NOMO-1 (cell line): ENCODE results near the gene LYRM1.
"Not testable (repeated sequence)": the region's sequence is repeated elsewhere in the genome, so short reads cannot be mapped to it uniquely, and the experiment has no call there.

Experiments used
- DNase-seq, 2 experiments: peaks; one replicate each; lab custom pipeline; 2025; ENCODE audit not compliant: unreplicated experiment in 2 of 2; lab: John Stamatoyannopoulos, UW

LYRM1 gene

GRCh38 chr16:20900299-20901067 lies at the start of gene LYRM1, which contains the start of gene DCUN1D3:
Gene LYRM1 (plus strand): TSS chr16:20900771. CDS start chr16:20915556, 14,785 bp downstream.
Gene DCUN1D3 (minus strand): TSS chr16:20900358. CDS start chr16:20862538, 37,820 bp downstream.
- DNase-seq = peak; percentile 91 to 94

- no peak for DNase-seq
Measured at GRCh38 chr16:20850981-20851380, 49.6 kb upstream of the LYRM1 start.

- DNase-seq = no peak
Measured at GRCh38 chr16:20851601-20852000, 49.0 kb upstream of the LYRM1 start.

DNA sequence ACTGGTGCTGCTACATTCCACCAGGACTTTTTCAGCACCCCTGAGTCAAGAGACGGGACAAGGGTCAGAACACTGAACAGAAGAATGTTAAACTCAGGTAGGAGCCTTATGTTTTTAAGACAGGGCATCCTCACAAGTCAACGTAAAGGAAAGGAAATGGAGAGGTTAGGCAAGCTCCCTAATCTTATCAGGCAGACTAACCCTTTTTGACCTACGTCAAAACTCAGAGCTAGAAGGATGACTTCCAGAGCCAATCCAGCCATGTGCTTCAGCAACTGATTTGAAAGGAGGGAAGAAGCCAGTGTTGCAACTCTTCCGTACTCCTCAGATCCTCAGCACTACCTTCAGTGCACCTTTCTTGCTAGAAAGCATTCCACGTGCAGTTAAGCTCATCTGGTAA lies 47.4 kb upstream of the LYRM1 start:
- DNase-seq = no peak

DNA sequence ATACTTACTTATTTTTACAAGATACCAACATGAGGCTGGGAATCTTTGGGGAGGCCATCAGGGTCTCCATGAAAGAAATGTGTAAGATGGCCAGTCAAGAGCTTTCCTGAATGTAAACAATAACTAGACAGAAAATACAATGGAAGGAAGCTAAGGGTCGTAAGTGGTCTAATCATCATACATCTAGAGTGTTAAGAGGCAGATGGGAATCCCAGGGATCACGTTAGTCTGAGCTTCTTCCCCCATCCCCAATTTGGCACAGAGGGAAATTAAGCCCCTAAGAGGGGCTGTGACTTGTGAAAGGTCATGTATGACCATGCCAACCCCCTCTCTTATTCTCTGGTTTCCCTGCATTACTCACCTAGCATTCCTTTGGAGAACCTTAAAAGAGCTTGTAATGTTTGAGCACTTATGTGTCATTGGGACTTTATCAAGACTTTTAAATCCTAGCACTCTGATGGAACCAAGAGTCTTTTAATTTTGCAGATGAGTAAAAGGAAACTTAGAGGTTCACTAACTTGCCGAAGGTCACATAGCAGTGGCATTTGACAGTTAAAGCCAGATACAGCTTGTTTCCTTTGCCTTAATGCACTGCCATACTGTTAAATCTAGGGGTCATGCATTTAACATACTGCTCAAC lies 46.5 kb upstream of the LYRM1 start:
- no peak for DNase-seq

DNA sequence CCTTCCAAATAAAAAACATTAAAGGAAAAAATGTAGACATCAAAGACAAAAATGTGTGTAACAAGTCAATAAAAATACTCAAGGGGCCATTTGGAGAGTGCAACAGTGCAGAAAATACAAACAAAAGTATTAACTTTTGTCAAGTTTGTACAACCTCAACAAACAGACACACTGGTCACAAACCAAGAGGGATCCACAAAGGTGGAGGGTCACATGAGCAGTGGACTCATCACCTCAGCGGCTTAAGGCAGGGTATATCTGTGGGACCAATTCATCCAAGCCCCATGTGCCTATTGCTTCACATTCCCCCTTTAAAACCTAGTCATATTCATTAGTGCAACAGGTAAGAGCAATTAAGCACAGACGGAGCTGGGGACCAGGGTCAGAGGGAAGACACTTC lies 45.6 kb upstream of the LYRM1 start:
- no peak for DNase-seq

- no peak for DNase-seq
Measured at GRCh38 chr16:20857281-20857680, 43.3 kb upstream of the LYRM1 start.

- no peak for DNase-seq
Measured at GRCh38 chr16:20859229-20859628, 41.3 kb upstream of the LYRM1 start.

GRCh38 chr16:20859699-20860098 lies 40.9 kb upstream of the LYRM1 start:
- no peak for DNase-seq

DNA sequence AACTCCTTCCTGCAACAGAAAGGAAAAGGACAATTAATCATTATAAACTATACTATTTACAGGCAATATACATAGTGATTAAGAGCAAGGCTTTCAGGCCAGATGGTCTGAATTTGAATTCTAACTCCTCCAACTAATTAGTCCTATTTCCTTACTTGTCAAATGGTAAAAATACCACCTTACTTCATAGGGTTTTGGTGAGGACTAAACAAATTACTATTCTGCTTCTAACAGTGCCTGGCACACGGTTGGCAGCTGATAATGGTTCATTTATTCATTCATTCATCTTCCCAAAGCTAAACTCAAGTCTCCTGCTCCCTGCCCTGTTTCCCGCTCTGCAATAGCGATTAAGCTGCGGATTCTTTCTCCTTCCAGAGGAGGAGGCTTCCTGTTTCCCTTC lies 40.2 kb upstream of the LYRM1 start:
- DNase-seq = no peak

- DNase-seq = not testable (repeated sequence)
Measured at GRCh38 chr16:20860995-20861394, 39.6 kb upstream of the LYRM1 start.

GRCh38 chr16:20862162-20862960 lies 38.2 kb upstream of the LYRM1 start:
- DNase-seq = no peak

DNA sequence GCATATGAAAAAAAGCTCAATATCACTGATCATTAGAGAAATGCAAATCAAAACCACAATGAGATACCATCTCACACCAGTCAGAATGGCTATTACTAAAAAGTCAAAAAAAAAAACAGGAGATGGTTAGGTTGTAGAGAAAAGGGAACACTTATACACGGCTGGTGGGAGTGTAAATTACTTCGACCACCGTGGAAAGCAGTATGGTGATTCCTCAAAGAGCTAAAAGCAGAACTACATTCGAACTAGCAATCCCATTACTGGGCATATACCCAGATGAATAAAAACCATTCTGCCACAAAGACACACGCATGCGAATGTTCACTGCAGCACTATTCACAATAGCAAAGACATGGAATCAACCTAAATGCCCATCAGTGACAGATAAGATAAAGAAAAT lies 36.2 kb upstream of the LYRM1 start:
- DNase-seq = not testable (repeated sequence)

- peak in 1 of 2 experiments; percentile 23 for DNase-seq
Measured at GRCh38 chr16:20865420-20866131, 35.0 kb upstream of the LYRM1 start.

GRCh38 chr16:20866145-20866772 lies 34.3 kb upstream of the LYRM1 start:
- no peak for DNase-seq

GRCh38 chr16:20866801-20867200 lies 33.8 kb upstream of the LYRM1 start:
- DNase-seq = no peak

- DNase-seq = no peak
Measured at GRCh38 chr16:20867585-20867984, 33.0 kb upstream of the LYRM1 start.

DNA sequence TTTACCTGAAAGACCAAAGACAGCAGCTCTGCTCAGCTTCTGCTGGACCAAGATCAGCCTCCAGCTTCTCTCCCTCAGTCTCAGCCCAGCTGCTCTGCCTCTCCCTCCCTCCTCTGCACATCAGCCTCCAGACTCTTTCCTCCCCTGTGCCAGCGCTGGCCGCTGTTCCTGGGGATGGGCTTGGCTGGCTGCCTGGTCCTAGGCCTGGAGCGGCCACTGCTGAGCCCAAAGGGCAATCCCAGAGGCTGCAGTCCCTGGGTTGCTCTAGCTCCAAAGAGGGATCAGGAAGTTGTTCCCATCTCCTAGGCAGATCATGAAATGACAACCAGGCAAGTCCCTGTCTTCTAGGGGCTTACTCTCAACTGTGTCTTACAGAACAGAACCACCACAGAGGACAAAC lies 31.7 kb upstream of the LYRM1 start:
- no peak for DNase-seq

DNA sequence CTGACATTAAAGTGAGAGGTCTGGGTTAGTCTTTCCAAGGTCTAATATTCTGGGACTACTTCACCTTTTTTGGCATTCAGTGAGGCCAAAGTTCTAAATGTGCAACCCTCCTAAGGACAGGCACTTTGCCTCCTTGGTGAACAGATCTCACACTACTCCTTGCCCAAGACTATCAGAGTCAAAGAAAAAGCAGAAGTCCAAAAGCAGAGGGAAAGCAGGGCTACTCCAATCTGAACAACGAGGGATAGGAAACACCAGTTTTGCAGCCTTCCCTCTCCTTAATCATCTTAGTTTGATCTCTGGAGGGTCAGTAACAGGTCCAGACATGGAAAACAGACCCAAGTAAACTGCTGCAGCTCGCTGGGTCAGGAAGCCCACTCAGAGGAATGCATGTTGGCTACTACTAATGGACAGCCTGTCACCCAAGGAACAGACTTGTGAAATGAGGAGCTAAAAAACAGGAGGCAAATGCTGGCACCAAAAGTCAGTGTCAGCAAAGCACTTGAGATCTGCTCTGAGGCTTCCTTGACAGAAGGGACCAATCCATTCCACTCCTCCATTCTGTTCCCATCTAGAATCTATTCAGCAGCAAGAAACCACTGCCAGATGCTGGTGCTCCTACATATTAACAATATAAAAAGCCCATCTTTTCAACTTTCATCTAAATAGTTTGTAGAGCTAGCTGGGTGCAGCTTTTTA lies 30.3 kb upstream of the LYRM1 start:
- DNase-seq = peak in 1 of 2 experiments; percentile 45

GRCh38 chr16:20871258-20871657 lies 29.3 kb upstream of the LYRM1 start:
- no peak for DNase-seq
